Measurements from ENCODE around the gene CYP3A5.

- no peak for TF ChIP-seq CTCF (tag by site-specific recombination; IDR thresholded peaks at IDR 0.05)
- TF ChIP-seq ZBTB17 (tag by site-specific recombination; IDR thresholded peaks at IDR 0.05), result no peak
- no peak for TF ChIP-seq ZNF510 (tag by site-specific recombination; IDR thresholded peaks at IDR 0.05; ENCODE audit: insufficient replicate concordance)
- no peak for TF ChIP-seq ZNF324 (tag by site-specific recombination; IDR thresholded peaks at IDR 0.05)
- no peak for TF ChIP-seq GLIS1 (tag by site-specific recombination; IDR thresholded peaks at IDR 0.05)
- TF ChIP-seq REST (tag by site-specific recombination; IDR thresholded peaks at IDR 0.05), result no peak
- no peak for TF ChIP-seq HOXC10 (CRISPR knock-in tag; IDR thresholded peaks at IDR 0.05)
- no peak for TF ChIP-seq ATF2 (tag by site-specific recombination; IDR thresholded peaks at IDR 0.05; ENCODE audit: low read depth)
- TF ChIP-seq ZNF473 (tag by site-specific recombination; IDR thresholded peaks at IDR 0.05), result no peak
- TF ChIP-seq ZNF274 (IDR thresholded peaks at IDR 0.05; ENCODE audit: low read length), result no peak
- TF ChIP-seq ZNF274 (tag by site-specific recombination; IDR thresholded peaks at IDR 0.05; ENCODE audit: borderline replicate concordance), result no peak
- no peak for TF ChIP-seq ZNF280D (tag by site-specific recombination; IDR thresholded peaks at IDR 0.05)
- TF ChIP-seq ZNF292 (tag by site-specific recombination; IDR thresholded peaks at IDR 0.05; ENCODE audit: borderline replicate concordance, low read depth), result no peak
- TF ChIP-seq ZFP41 (tag by site-specific recombination; IDR thresholded peaks at IDR 0.05; ENCODE audit: borderline replicate concordance), result no peak
- TF ChIP-seq TCF7L2 (IDR thresholded peaks at IDR 0.05; ENCODE audit: borderline replicate concordance, low read depth, low read length), result no peak
Observed at GRCh38 chr7:99615989-99616358, 63.8 kb downstream of the CYP3A5 start.
